Activated T-cell treated with anti-CD3 and anti-CD28 coated beads for 48 hours (primary cell): Measurements from ENCODE around the gene CEP78.

Experiments
- DNase-seq: peaks from one replicate; pipeline ENCODE4 v3.0.0-alpha.2; 2020; ENCODE audit warnings: low read depth

The CEP78 gene

GRCh38 chr9:78286946-78287388, 51.1 kb downstream of the CEP78 start:
- DNase-seq: no peak

GRCh38 chr9:78288214-78288892, 52.5 kb downstream of the CEP78 start:
- DNase-seq: no peak

GRCh38 chr9:78289474-78289873, 53.6 kb downstream of the CEP78 start:
- no peak for DNase-seq

GRCh38 chr9:78291240-78291925, 55.5 kb downstream of the CEP78 start:
- DNase-seq: no peak

- no peak for DNase-seq
These were observed 56.2 kb downstream of the CEP78 start for GRCh38 chr9:78292026-78292425.

- DNase-seq: no peak
These were observed 57.0 kb downstream of the CEP78 start for GRCh38 chr9:78292716-78293497.

- DNase-seq: no peak
These were observed 58.7 kb downstream of the CEP78 start for GRCh38 chr9:78294290-78295176.

- DNase-seq: no peak
These were observed 59.3 kb downstream of the CEP78 start for GRCh38 chr9:78295177-78295575.

- no peak for DNase-seq
These were observed 59.9 kb downstream of the CEP78 start for GRCh38 chr9:78295731-78296130.

GRCh38 chr9:78296201-78296892, 60.5 kb downstream of the CEP78 start:
- peak; percentile 18 for DNase-seq

- DNase-seq: peak; percentile 90
These were observed 61.2 kb downstream of the CEP78 start, which contains the start of gene PSAT1 for GRCh38 chr9:78296893-78297671. TSS of gene PSAT1 (plus strand) at chr9:78297125. CDS start at chr9:78297211, 86 bp downstream.

- no peak for DNase-seq
These were observed 61.7 kb downstream of the CEP78 start for GRCh38 chr9:78297672-78297961.

- DNase-seq: no peak
These were observed 62.3 kb downstream of the CEP78 start for GRCh38 chr9:78298046-78298765.

- no peak for DNase-seq
These were observed 64.3 kb downstream of the CEP78 start for GRCh38 chr9:78300209-78300608.

- DNase-seq: no peak
These were observed 65.6 kb downstream of the CEP78 start for GRCh38 chr9:78301466-78301865.

GRCh38 chr9:78303377-78304062, 67.6 kb downstream of the CEP78 start:
- no peak for DNase-seq

- DNase-seq: no peak
These were observed 68.5 kb downstream of the CEP78 start for GRCh38 chr9:78304357-78304756.

GRCh38 chr9:78306222-78307076, 70.6 kb downstream of the CEP78 start:
- no peak for DNase-seq
